GM21717 (cell line): ENCODE data around the gene KLK7.
"Not testable (repeated sequence)": the region's sequence is repeated elsewhere in the genome, so short reads cannot be mapped to it uniquely, and the experiment has no call there.

Experiments used
- ATAC-seq: cut with Tn5 transposase; IDR thresholded peaks from one replicate; pipeline ENCODE4 v1.9.1; 2021; ENCODE audit warnings: mild to moderate bottlenecking, moderate library complexity; ENCODE audit not compliant: unreplicated experiment

KLK7 gene

DNA sequence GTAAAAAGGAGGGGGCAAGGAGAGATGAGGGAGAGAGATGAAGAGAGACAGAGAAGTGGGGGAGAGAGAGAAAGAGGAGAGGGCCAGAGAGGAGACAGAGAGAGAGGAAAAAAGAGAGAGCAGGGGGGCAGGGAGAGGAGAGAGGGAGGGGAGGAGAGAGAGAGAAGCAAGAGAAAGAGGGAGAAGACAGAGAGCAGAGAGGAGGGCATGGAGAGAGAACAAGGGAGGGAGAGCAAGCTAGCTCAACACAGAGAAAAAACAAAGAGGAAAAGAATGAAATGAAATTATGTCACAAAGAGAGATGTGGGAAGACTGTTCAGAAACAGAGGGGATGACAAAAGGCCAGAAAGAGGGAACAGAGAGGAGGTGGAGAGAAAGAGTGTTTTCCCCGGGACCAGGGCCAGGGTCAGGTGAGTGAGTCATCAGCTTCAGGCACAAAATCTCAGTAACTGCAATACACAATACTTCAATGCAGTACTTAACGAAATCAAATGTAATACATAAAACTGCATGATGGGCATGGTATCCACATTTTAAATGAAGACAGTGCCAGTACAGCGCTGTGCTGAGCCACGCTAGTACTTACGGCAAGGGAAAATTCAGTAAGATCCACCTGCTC lies 4.8 kb downstream of the KLK7 start:
- ATAC-seq = no peak

DNA sequence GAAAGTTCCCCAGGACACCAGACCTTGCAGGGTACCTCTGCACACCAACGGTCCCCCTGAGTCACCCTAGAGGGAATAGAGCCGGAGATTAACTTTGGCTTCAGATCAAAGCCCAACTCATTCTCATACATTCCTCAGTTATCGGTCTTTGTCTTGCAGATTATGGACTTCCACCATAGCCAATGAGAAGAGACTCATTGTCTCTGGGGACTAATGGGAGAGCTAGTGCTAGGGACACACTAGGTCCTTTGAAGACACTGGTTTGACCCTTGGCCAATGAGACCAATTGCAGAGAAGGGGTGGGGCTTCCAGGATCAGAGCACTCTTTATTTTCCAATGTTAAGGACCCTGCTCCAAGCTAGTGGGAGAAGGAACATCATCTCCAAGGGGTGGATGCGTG lies 6.1 kb downstream of the KLK7 start:
- no peak for ATAC-seq

DNA sequence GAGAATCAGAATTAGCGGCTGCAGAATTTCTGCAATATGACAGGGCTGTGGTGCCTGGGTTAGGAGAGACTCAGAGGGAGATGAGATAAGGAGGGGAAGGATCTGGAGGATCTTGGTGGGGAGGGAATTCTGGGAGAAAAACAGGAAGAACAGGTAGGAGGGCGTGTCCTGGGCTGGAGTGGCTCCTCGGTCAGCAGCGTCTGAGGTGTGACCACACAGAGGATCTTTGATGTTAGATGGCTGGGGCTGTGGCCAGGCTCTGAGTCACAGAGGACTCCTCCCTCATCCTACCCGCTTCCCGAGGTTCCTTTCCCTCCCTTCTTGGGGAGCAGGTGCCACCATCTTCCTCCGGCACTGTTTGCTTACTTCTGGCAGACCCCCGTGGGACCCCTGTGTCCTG lies 8.0 kb downstream of the KLK7 start:
- ATAC-seq = no peak

DNA sequence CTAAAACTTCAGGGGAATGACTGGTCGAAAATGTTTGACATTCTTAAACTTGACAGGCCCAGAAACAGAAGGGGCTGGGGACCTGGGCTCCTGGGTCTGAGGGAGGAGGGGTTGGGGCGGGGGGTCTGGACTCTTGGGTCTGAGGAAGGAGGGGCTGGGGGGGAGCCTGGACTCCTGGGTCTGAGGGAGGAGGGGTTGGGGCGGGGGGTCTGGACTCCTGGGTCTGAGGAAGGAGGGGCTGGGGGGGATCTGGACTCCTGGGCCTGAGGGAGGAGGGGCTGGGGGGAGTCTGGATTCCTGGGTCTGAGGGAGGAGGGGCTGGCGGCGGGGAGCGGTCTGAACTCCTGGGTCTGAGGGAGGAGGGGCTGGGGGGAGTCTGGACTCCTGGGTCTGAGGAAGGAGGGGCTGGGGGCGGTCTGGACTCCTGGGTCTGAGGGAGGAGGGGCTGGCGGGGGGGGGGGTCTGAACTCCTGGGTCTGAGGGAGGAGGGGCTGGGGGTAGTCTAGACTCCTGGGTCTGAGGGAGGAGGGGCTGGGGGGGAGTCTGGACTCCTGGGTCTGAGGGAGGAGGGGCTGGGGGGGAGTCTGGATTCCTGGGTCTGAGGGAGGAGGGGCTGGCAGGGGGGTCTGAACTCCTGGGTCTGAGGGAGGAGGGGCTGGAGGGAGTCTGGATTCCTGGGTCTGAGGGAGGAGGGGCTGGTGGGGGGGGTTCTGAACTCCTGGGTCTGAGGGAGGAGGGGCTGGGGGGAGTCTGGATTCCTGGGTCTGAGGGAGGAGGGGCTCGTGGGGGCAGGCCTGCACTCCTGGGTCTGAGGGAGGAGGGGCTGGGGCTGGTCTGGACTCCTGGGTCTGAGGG lies 8.8 kb downstream of the KLK7 start:
- no peak for ATAC-seq

DNA sequence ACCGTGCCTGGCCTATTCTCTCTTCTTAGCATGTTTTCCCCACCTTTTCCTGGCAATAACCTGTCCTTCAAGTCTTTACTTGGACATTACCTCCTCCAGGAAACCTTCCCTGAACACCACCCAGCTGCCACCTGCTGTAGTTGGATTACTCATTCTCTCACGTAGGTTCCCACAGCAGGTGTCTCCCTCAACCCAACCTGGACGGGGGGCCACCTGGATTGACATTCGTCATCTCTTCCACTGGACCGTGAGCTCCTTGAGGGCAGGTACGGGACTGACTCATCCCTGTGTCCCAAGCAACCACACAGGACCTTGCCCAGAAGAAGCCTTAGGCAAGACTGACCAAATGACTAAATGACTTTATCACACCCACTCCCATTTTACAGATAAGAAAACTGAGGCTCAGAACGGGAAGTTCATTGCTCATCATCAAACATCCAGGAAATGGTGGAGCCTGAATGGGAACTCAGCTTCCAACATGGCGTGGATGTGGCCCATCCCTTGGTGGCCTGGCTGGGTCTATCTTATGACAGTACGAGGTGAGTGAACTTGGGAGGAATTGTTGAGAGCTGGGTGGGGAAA lies 10.8 kb downstream of the KLK7 start:
- ATAC-seq = no peak

DNA sequence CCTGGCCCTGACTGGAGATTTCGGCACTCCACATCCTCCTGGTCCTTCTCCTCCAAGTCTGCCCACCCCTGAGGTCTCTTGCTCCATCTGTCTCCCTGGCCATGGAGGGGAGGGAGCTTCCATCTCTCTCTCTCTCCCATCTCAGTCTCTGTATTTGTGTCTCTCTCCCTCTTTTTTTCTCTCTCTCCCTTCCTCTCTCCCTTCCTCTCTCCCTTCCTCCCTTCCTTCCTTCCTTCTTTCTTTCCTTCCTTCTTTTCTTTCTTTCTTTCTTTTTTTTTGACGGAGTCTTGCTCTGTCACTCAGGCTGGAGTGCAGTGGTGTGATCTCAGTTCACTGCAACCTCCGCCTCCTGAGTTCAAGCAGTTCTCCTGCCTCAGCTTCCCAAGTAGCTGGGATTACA lies 13.9 kb downstream of the KLK7 start:
- ATAC-seq = not testable (repeated sequence)

DNA sequence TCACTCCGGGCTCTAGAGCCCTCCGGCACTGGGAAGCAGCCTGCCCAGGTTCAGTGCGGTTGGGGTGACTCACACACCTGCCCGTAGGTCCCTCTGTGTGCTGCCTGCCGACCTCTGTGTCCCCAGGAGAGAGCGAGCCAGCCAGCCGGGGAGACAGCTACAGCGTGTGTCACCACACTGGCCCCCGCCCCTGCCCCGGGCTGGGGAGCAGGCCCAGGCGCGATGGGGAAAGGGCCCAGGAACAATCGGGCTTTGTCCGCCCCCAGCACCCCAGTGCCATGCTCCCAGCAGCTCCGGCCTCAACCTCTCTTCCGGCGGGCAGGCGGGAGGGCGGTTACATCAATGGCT lies 14.3 kb downstream of the KLK7 start, which contains the start of gene KLK6:
TSS of gene KLK6 (minus strand) at position 179 of the 348 bp plus-strand sequence. CDS start 1,487 bp downstream, outside the sequence.
- no peak for ATAC-seq

DNA sequence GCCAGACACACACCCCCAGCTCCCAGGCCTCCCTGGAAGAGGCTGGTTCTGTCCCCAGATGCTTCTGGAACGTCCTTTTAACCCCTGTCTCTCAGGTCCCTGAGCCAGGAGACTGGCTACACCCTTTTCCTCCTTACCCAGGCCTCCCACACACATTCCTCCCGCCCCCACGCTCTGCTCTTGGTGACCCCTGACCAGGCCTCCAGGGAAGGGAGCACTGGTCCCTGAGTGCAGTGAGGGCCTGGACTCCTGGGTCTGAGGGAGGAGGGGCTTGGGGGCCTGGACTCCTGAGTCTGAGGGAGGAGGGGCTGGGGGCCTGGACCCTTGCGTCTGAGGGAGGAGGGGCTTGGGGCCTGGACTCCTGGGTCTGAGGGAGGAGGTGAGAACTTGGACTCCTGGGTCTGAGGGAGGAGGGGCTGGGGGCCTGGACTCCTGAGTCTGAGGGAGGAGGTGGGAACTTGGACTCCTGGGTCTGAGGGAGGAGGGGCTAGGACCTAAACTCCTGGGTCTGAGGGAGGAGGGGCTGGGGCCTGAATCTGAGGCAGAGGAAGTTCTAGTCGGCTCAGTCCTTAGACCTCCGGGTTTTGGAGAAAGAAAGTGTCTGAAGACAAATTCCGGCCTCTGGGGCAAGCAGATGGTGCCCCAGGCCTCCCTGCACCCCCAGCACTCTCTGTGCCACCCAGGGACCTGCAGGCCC lies 14.9 kb downstream of the KLK7 start:
- no peak for ATAC-seq

DNA sequence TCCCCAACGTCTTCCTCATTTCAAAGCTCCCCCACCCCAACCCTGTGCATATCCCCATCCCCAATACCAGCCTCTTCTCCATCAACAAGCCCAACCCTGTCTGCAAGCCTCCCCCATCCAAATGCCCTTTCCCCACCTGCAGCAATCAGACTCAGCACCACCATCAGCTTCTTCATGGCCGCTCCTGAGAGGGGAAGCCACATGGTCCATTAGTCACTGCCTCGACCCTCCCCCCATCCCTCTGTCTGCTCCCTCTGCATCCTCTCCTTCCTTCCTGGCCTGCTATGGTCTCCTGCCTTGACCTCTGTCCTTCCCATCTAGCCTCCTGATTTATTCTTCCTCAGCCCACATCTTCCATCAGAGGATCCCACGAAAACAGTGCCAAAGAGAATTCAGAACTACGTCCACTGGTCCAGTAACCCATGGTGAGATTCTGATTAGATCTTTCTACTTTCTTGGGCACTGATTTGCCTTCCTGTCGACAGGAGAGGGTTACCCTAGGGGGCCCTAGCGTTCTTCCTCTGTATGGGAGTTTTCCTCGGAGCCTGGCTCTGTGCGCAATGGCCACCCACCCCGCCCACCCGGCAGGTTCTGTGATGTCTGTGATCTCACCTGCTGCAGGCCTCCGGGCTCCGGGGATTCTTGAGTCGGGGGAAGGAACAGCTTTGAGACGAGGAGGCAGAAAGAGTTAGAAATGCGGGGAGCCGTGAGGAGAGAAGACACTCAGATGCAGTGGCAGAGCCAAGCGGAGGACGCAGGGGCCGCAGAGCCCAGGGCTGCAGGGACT lies 15.6 kb downstream of the KLK7 start:
- ATAC-seq = no peak

DNA sequence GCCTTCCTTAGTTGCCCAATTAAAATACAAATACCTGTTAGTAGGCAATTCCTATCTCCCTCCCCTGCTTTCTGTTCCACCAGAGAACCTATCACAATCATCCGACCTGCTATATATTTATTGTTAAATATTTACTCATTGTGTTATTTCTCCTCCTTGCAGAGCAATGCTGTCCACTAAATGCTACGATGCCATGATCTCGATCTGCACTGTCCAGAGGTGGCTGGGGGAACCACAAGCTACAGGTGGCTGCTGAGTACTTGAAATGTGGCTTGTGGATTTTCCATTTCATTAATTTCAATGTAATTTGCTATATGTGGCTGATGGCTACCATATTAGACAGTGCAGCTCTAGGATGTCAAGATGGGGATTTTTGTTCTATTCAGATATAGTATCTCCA lies 19.5 kb downstream of the KLK7 start:
- ATAC-seq = no peak

DNA sequence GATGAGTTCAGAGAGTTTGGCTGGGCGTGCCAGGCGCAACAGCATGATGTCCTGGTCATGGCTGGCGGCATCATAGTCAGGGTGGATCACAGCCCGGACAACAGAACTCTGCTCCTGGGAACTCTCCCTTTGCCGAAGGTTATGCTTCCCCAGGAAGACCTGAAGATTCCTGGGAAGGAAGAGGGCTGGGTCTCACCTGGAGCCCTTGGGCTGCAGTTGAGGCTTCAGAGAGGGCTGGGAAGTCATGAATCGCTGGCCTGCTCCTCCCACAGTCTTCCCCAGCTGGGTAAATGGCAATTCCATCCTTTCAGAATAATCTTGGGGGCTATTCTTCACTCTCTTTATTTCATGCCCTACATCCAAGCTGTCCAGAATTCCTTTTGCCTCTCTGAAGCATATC lies 20.3 kb downstream of the KLK7 start:
- ATAC-seq = no peak

DNA sequence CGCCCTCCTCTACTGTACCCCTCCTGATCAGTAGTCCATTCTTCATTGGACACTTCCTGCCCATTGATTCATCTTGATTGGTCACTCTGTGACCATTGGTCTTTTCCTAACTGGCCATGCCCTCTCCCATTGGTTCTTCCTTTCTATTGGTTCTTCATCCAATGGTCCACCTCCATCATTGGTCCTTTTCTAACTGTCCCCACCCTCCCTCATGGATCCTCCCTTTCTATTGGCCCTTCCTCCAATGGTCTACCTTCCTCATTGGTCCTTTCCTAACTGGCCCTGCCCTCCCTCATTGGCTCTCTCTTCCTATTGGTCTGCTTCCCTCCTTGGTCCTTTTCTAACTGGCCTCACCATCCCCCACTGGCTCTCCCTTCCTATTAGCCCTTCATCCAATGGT lies 21.5 kb downstream of the KLK7 start:
- no peak for ATAC-seq

DNA sequence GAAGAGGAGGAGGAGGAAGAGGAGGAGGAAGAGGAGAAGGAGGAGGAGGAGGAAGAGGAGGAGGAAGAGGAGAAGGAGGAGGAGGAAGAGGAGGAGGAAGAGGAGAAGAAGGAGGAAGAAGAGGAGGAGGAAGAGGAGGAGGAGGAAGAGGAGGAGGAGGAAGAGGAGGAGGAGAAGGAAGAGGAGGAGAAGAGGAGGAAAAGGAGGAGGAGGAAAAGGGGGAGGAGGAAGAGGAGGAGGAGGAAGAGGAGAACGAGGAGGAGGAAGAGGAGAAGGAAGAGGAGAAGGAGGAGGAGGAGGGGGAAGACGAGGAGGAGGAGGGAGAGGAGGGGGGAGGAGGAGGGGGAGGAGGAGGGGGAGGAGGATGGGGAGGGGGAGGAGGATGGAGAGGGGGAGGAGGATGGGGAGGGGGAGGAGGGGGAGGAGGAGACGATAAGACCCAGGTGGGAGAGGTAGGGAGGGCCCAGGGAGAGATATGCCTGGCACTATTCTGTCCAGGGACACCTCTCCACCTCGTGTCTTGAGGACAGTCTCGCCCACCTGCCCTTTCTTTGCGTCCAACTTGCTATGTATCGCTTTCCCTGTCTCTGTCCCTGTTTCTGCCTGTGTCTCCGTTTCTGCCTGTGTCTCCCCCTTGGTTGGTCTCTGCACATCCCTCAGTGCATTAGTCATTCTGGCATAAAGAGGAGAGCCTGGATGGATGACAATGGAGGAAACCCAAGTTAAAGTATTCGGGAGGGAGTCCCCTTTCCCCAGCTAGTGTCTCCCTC lies 23.8 kb downstream of the KLK7 start:
- no peak for ATAC-seq

DNA sequence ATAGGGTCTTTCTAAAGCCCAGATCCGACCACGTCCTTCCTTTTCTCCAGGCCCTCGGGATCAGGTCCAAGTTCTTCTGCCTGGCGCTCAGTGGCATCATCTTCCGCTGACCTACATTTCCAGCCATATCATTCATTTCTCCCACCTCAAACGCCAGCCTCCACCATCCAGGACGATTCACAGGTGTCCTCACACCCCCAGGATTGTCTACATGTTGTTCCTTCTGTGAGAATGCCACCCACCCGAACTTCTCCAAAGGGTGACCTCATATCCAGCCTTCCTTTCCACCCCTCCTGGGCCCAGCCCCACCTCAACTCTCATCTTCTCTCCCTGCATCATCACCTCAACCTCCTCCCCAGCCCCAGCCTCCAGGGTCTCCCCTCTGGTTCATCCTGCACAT lies 26.1 kb downstream of the KLK7 start:
- ATAC-seq = no peak

DNA sequence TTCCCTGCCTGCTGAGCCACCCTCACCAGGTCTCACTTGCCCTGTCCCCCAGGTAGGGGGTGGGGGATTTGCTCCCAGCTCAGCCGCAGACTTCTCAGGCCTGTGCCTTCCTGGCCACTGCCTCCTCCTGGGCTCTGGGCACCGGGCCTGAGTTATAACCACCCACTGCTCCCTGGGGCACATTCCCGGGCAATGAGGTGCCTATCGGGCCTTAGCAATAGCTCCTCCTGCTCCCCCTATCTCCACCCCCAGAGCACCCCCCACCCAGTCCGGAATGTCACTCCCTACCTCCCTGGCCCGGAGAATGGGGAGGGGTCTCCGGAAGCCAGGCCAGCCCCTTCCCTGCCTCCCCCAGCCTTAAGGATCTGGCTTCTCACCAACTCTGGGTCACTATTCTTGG lies 30.8 kb downstream of the KLK7 start, which contains the start of gene KLK5:
TSS of gene KLK5 (minus strand) at position 129 of the 400 bp plus-strand sequence. CDS start 381 bp downstream, outside the sequence.
- ATAC-seq = no peak

DNA sequence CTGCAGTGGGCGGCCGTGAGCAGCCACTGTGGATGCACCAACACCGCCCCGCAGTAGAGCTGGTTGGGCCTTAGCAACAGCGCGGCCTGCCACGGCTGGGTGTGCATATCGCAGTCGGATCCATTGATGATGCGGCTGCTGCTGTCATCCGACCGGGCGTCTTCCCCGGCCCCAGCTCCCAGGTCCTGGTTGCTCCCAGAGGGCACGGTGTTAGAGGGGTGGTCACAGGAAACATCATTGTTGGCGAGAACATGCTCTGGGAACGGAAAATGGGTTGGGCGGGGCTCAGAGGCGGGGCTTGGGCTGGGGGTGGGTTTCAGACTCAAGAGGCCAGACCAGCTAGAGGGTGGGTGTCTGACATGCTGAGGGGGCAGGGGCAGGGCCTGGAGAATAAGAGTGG lies 33.9 kb downstream of the KLK7 start:
- ATAC-seq = no peak

DNA sequence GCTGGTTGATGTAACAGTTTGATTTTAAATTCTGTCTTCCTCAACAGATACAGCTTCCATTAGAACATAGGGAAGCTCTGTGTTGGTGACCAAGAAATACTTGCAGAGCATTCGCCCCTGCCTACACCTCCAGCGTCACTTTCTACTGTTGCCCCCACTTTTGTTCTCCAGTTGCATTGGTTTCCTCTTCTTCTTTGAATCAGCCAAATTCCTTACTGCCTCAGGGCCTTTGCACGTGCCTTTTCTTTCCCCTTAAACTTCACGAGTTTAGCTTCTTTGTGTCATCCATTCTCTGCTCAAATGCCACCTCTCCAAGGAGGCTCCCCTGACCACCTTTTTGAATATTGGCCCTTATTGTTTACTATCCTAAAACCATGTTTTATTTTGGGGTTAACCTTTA lies 36.6 kb downstream of the KLK7 start:
- ATAC-seq = no peak

DNA sequence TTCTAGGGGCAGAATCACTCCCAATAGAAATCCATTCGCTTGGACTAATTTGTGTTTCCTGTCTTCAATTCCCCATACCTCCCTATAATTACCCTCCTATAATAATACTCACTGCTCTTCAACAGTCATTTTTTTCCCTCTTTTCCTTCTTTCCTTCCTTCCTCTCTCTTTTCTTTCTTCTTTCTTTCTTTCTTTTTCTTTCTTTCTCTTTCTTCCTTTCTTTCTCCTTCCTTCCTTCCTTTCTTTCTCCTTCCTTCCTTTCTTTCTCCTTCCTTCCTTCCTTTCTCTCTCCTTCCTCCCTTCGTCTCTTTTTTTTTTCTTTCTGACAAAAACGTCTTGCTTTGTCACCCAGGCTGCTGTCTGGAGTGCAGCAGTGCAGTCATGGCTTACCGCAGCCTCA lies 38.9 kb downstream of the KLK7 start:
- ATAC-seq = no peak

DNA sequence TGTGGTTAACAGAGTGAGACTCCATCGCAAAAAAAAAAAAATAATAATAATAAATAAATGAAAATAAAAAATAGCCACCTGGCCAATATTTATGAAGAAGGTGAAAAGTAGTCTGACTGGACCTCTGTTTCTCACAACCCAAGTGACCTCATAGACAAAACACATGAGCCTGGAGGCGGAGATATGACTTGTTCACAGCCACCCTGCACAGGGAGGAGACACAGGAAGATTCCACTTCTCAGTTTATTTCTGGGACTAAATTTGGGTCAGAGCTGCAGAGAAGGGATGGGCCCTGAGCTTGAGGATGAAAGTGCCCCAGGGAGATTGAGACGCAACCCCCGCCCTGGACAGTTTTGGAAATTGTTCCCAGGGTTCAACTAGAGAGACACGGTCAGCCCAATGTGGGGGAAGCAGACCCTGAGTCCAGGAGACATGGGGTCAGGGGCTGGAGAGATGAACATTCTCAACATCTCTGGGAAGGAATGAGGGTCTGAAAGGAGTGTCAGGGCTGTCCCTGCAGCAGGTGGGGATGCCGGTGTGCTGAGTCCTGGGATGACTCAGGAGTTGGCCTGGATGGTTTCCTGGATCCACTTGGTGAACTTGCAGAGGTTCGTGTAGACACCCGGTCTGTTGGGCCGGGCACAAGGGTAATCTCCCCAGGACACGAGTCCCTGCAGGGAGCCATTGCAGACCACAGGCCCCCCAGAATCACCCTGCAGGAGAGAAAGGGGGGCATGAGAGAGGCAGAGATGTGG lies 40.5 kb downstream of the KLK7 start:
- no peak for ATAC-seq
